WERI-Rb-1 (cell line): Measurements from ENCODE around the gene AKT2.

ENCODE experiments used
- DNase-seq: peaks from one replicate; pipeline ENCODE4 v3.0.0-alpha.2; 2020
- H3K27ac ChIP-seq: fragments of 250-450 bp; sonication (Bioruptor Pico); 2 replicates; pipeline ENCODE4 v1.5.1; 2020; ENCODE audit warnings: mild to moderate bottlenecking, moderate library complexity
- H3K27me3 ChIP-seq: fragments of 250-450 bp; sonication (Bioruptor Pico); 2 replicates; pipeline ENCODE4 v1.5.1; 2021; ENCODE audit warnings: mild to moderate bottlenecking, low read depth, moderate library complexity; ENCODE audit not compliant: insufficient read depth, severe bottlenecking
- H3K36me3 ChIP-seq: fragments of 250-450 bp; sonication (Bioruptor Pico); 2 replicates; pipeline ENCODE4 v1.5.1; 2020; ENCODE audit warnings: mild to moderate bottlenecking, moderate library complexity
- H3K4me3 ChIP-seq: 2 replicates; pipeline ENCODE4 v1.5.1; 2011; ENCODE audit warnings: low read depth, mild to moderate bottlenecking, control low read depth, low read length
- H3K9me3 ChIP-seq: fragments of 250-450 bp; sonication (Bioruptor Pico); 2 replicates; pipeline ENCODE4 v1.5.1; 2021; ENCODE audit warnings: mild to moderate bottlenecking, moderate library complexity; ENCODE audit not compliant: severe bottlenecking
- TF ChIP-seq, protein P1 (sequence below): IDR thresholded peaks from 2 replicates; pipeline ENCODE4 v1.5.1; 2011; ENCODE audit warnings: low read depth, mild to moderate bottlenecking, control low read depth, inconsistent platforms, low read length

The AKT2 gene

DNA sequence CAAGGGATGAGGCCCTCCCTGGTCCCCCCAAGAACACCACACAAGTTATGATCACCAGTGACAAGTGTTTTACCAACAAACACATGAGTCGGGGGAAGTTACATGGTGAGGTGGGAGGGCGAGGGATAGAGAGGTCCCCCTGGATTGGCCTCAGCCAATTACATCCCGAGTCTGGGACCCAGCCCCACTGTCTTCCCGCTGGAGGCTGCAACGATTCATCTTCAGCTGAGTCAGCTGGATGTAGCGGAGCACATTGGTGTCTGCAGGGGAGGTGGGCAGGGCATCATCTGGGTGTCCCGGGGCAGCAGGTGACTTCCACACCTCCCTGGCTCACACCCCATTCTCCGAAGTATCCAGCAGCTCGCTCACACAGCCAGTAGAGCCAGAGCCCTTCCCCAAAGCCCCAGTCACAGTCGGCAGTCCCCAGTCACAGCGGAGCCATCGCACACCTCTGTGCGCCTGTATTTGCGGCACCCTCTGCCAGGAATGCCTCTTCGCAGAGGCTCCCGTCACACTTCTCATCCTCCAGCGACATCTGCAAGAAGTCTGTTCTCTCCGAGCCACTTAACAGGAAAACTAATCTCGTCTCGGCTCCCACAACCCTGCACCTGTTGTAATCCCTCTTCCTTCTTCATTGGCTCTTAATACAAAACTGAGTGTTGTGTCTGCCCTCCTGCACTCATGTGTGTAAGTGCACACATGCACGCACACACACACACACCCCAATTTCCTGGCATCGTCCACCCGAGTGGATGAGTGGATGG lies 69.0 kb downstream of the AKT2 start:
- Histone ChIP-seq H3K36me3 (no peaks in the 10 kb centered on the region), H3K27me3 (peaks cover 50% of the 10 kb centered on the region), H3K27ac (no peak overlapping the region), H3K9me3 (no peaks in the 10 kb centered on the region), H3K4me3 (no peak overlapping the region)
- TF ChIP-seq, protein P1, sequence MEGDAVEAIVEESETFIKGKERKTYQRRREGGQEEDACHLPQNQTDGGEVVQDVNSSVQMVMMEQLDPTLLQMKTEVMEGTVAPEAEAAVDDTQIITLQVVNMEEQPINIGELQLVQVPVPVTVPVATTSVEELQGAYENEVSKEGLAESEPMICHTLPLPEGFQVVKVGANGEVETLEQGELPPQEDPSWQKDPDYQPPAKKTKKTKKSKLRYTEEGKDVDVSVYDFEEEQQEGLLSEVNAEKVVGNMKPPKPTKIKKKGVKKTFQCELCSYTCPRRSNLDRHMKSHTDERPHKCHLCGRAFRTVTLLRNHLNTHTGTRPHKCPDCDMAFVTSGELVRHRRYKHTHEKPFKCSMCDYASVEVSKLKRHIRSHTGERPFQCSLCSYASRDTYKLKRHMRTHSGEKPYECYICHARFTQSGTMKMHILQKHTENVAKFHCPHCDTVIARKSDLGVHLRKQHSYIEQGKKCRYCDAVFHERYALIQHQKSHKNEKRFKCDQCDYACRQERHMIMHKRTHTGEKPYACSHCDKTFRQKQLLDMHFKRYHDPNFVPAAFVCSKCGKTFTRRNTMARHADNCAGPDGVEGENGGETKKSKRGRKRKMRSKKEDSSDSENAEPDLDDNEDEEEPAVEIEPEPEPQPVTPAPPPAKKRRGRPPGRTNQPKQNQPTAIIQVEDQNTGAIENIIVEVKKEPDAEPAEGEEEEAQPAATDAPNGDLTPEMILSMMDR: no peak
- DNase-seq: no peak

DNA sequence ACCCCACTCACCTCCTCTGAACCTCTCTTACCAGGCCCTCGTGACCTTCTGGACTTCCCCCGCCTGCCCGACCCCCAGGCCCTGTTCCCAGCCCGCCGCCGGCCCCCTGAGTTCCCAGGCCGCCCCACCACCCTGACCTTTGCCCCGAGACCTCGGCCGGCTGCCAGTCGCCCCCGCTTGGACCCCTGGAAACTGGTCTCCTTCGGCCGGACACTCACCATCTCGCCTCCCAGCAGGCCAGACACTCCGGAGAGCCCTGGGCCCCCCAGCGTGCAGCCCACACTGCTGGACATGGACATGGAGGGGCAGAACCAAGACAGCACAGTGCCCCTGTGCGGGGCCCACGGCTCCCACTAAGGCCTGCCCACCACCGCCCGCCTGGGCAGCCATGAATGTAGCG lies 70.2 kb downstream of the AKT2 start:
- no peak for DNase-seq
- Histone ChIP-seq H3K4me3 (no peak overlapping the region), H3K36me3 (peaks cover 4% of the 10 kb centered on the region; the same call in 1 of the 2 replicates), H3K9me3 (no peaks in the 10 kb centered on the region), H3K27ac (no peak overlapping the region), H3K27me3 (peaks cover 40% of the 10 kb centered on the region)
- TF ChIP-seq, protein P1: no peak

DNA sequence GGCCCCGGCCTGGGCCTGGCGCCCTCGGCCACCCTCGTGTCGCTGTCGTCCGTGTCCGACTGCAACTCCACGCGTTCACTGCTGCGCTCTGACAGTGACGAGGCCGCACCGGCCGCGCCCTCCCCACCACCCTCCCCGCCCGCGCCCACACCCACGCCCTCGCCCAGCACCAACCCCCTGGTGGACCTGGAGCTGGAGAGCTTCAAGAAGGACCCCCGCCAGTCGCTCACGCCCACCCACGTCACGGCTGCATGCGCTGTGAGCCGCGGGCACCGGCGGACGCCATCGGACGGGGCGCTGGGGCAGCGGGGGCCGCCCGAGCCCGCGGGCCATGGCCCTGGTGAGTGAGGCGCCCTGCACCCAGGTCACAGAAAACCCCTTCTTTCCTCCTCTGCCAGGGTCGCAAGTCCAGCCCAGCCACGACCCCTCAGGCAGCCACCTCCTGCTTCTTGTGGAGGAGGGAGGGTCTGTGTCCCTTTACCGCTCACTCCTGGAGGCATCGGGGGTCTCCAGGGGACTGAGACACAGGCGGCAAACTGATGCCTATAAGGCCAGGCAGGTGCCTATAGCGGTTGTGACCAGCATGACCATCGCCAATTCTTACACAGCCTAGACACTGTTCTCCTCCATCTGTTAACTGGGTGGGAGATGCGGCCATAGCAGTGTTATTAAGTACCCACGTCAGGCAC lies 71.1 kb downstream of the AKT2 start:
- H3K9me3 ChIP-seq: no peaks in the 10 kb centered on the region
- no peak overlapping the region for H3K27ac ChIP-seq
- peaks cover 6% of the 10 kb centered on the region; the same call in 1 of the 2 replicates for H3K36me3 ChIP-seq
- peaks cover 32% of the 10 kb centered on the region for H3K27me3 ChIP-seq
- no peak for DNase-seq
- TF ChIP-seq, protein P1: no peak
- no peak overlapping the region for H3K4me3 ChIP-seq

DNA sequence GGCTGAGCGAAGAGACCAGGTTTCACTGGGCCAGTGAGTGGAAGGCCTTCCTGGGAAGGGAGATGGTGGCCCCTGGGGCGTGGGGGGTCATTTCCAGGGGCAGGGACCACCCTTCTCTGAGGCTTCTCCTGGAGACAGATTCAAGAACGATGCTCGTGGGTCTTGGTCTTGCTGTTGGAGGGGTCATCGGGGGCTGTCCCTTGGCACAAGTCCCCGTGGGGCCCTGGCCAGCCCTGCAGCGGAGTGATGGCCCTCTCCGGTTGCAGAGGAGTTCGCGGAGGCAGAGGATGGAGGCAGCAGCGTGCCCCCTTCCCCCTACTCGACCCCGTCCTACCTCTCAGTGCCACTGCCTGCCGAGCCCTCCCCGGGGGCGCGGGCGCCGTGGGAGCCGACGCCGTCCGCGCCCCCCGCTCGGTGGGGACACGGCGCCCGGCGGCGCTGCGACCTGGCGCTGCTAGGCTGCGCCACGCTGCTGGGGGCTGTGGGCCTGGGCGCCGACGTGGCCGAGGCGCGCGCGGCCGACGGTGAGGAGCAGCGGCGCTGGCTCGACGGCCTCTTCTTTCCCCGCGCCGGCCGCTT lies 71.8 kb downstream of the AKT2 start:
- H3K9me3 ChIP-seq: no peaks in the 10 kb centered on the region
- H3K27me3 ChIP-seq: peaks cover 25% of the 10 kb centered on the region
- peaks cover 6% of the 10 kb centered on the region; the same call in 1 of the 2 replicates for H3K36me3 ChIP-seq
- H3K4me3 ChIP-seq: no peak overlapping the region
- TF ChIP-seq, protein P1: no peak
- no peak for DNase-seq
- no peak overlapping the region for H3K27ac ChIP-seq

DNA sequence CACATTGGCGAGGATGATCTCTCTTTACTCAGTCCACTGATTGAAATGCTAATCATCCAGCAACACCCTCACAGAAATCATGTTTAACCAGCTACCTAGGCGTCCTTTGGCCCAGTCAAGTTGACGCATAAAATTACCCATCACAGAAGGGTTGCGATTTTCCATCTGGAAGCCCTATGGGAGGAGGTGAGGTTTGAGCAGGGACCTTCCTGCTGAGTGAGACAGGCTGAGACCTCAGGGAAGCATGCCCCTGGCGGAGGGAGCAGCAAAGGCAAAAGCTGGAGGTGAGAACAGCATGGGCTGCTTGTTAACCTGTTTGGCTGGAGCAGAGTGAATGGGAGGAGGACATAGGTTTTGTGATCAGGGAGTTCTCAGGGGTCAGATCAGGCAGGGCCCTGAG lies 74.3 kb downstream of the AKT2 start:
- Histone ChIP-seq H3K9me3 (no peaks in the 10 kb centered on the region), H3K4me3 (no peak overlapping the region), H3K27ac (no peak overlapping the region), H3K36me3 (peaks cover 6% of the 10 kb centered on the region; the same call in 1 of the 2 replicates), H3K27me3 (peaks cover 3% of the 10 kb centered on the region)
- TF ChIP-seq, protein P1: no peak
- DNase-seq: no peak
